Left renal cortex interstitium (tissue), 4 donors: ENCODE data around the gene CDY2B. TPM values are rescaled to one million over a fixed set of nuclear protein-coding genes. Genes with fewer than 3 reads are reported as not detected.
"Not testable (repeated sequence)": the region's sequence is repeated elsewhere in the genome, so short reads cannot be mapped to it uniquely, and the experiment has no call there.

Experiments
- DNase-seq, 4 donors: peaks; one replicate each; pipeline ENCODE4 v3.0.0-alpha.2; 2013; ENCODE audit warnings: low read depth in 4 of 4, low spot score in 2 of 4, missing footprints in 1 of 4
- polyA plus RNA-seq, 4 donors: library from polyadenylated mRNA; unstranded; fragments of 120-200 nt; gene quantifications; one replicate each; pipeline ENCODE4 v1.2.1, GENCODE V29; 2013; ENCODE audit not compliant: insufficient read length in 4 of 4

The CDY2B gene, protein sequence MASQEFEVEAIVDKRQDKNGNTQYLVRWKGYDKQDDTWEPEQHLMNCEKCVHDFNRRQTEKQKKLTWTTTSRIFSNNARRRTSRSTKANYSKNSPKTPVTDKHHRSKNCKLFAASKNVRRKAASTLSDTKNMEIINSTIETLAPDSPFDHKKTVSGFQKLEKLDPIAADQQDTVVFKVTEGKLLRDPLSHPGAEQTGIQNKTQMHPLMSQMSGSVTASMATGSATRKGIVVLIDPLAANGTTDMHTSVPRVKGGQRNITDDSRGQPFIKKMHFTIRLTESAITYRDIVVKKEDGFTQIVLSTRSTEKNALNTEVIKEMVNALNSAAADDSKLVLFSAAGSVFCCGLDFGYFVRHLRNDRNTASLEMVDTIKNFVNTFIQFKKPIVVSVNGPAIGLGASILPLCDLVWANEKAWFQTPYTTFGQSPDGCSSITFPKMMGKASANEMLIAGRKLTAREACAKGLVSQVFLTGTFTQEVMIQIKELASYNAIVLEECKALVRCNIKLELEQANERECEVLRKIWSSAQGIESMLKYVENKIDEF
- polyA plus RNA-seq, result not detected

DNA sequence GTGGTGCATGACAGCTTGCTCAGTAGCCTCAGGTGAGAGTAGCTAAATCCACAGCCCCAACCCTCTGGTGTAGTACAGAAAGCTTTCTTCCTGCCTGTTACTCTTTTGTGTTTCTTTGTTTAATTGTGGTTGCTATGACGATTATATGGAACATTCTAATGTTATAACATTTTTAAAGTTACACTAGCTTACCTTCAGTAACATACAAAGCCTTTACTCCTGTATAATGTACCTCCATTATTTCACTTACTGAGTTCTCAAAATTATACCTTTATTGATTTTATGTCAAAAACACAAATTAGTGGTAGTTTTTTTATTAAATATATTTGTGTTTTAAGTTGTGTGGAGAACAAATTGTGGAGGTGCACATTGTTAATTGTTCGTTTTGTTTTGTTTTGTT lies at the start of gene CDY2B:
TSS of gene CDY2B (minus strand) at position 101 of the 400 bp plus-strand sequence. CDS start 328 bp downstream, outside the sequence.
- DNase-seq, result not testable (repeated sequence)

DNA sequence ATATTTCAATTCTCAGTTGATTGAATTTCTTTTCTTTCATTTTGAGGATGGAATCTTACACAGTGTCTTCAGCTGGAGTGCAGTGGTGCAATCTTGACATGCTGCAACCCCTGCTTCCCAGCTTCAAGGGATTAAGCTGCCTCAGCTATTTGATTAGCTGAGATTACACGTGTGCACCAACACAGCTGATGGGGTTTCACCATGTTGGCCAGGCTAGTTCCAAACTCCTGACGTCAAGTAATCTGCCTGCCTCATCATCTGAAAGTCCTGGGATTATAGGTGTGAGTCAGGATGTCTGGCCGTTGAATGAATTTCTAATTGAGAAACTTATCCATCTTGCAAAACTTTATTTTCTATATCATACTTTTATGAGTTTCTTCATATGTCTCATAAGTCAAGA lies 28.0 kb upstream of the CDY2B start:
- DNase-seq, result not testable (repeated sequence)

DNA sequence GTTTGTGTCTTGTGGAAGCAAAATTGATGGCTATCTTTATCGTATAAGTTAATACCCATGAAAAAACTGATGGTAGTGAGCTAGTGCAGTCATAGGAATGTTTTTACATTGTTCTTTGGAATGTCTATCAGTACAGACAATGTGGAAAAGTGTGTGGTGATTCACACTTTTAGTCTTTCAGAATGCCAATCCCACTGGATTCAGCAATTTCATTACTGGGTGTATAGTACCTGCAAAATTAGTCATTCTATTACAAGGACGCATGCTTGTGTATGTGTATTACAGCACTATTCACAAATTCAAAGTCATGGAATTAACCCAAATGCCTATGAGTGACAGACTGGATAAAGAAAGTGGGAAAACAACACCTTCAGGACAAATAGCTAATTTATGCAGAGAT lies 27.3 kb upstream of the CDY2B start:
- DNase-seq, result not testable (repeated sequence)

DNA sequence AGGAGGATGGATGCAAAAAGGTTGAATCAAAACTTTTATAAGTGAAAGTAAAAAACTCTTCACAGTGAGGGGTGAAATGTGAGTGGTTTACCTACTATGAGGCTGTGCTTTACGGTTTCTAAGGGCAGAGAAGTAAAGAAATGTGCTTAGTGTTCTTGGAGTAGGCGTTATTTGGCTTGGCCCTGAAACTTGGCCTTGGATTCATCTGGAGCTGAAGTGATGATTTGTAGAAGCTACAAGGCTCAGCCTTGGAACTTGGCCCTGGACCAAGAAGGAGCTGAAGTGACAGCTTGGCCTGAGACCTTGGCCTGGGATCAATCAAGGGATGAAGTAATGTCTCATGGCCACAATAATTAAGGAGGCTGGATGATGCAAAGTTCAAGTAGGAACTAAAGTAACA lies 1.7 kb upstream of the CDY2B start:
- not testable (repeated sequence) for DNase-seq

DNA sequence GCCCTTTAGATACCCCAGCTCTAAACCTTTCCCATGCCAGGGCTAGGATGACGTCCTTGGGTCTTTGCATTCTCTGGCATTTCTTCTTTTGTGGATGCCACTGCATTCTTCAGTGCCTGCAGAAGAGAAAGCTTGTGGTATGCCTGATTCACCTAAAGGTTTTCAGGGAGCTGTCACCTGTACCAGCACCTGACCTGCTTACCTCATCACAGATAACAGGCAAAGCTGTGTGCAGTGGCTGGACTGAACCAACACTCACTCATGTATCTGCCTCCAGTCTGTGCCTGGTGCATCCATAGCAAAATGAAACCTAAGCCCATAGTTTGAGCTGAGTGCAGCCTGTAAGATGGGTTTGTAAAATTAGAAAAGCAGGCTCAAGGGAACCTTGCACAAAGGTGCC lies 3.3 kb downstream of the CDY2B start:
- DNase-seq, result not testable (repeated sequence)

DNA sequence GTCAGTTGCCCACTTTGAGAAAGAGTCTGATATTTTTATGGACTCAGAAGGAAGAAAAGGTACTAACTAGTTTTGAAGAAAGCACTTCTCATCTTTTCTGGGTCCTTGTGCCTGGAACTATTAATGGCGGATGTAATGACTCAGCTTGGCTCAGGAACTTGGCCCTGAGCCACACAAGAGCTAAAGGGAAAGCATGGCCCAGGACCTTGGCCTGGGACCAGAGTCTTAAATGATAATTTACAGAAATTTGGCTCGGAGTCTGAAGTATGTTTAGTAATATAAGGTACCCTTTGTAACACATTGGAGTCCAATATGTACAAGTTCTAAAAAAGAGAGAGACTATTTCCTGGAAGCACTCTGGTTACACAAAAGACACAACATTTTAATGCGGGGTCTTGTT lies 4.6 kb downstream of the CDY2B start:
- not testable (repeated sequence) for DNase-seq

DNA sequence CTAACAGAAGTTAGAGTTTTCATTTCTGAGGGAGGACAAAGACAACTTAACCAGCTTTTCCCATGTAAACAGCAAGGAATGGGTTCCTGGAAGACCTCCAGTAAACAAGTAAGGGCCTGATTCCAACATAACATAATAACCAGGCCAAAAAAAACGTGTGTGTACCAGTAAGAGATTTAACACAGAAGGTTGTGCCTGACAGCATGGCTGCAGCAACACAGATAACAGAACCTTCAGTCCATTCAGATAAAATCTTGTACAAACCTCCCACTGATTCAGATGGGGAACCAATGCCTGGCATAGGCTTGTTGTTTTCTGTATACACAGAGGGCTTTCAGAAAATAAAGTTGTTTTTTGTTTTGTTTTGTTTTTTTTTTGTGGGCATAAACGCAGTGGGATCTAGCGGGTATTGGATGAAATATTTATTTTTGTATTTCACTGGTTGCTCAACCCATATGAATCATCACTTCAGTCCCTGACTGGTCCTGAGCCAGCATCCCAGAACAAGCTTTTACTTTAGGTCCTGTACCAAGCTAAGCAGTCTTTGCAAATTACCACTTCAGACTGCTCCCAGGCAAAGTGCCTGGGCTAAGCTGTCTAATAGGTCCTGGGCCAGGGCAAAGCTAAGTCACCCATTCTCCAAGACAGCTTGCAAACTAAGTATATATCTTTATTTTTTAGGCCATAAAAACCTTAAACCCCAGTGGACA lies 8.7 kb downstream of the CDY2B start:
- not testable (repeated sequence) for DNase-seq

DNA sequence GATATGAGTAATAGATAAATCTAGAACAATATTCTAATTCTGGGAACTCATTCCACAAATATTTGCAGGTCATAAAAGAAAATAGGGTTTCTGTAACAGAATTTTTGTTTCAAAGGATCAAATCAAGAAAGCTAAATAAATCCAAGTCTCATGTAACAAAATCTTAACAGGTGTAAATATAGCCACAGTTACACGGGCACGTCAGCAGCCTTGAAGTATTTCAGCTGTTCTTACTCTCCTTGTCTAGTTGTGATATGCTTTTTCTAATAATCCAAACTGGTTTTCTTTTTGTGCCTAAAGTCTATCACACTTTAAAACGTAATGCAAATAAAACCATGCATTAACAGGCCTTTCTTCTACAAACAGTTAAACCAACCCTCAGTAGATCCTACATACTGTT lies 9.3 kb downstream of the CDY2B start:
- DNase-seq, result not testable (repeated sequence)

DNA sequence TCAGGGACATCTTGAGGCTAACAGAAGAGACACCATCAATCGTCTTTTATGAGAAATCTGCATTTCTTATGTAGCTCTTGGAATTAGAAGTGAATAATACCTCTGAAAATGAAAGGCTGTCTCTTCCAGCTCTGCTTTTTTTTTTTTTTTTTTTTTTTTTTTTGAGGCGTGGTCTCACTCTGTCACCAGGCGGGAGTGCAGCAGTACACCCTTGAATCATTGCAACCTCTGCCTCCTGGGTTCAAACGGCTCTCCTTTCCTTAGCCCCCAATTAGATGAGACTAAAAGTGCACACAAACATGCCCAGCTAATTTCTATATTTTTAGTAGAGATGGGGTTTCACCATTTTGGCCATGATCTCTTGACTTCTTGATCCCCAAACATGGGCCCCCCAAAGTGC lies 12.2 kb downstream of the CDY2B start:
- not testable (repeated sequence) for DNase-seq

DNA sequence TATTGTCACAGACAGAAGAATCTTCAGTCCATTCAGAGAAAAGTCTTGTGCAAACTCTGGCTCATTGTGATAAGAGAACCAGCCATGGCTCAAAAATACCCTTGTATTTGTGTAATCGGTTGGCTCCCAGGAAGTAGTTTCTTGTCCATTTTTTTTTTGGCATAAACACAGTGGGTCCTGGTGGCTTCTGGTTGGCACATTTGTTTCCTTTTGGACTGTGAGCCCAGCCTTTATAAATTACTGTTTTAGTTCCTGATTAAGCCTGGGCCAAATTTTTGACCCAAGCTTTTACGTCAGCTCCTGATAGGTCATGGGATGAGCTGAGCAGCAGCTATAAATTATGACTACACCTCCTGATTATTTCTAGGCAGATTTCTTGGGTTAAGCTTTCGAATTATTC lies 19.4 kb downstream of the CDY2B start:
- DNase-seq, result not testable (repeated sequence)

DNA sequence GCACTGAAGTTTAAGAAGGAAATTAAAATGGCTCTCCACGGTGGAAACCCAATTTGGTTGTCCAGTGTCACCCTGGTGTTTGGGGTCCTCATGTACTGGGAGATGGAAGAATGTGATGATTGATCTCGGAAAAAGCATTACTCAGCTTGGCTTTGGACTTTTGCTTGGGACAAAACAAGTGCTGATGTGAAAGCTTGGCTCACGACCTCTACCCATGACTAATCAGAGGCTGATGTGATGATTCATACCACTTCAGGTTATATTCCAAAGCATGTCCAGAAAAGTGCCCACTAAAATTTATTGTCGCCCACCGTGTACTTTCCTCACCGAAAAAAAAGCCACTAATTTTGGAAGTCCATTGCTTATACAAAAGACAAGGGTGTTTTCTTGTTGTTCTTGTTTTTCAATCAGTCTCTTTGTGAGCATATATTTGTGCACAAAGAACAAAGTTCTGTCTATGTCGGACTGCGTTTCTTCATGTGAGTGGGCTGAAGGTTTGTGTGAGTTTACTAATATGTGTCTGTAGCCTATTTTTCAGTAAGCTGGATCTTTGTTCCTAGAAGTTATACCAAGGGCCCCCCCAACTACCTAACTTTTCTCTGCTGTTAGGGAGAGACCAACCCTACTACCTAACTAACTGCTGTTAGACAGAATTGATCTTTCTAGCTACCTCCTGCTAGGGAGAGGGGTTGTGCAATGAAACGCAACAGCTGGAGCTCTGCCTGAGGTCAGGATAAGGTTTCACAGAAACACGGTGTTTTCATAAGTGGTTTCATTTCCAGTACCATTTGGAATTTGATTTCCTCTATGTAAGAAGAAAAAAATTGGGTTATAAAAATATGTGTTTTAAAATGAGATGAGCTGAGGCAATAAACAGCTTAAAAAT lies 22.8 kb downstream of the CDY2B start:
- DNase-seq, result not testable (repeated sequence)

DNA sequence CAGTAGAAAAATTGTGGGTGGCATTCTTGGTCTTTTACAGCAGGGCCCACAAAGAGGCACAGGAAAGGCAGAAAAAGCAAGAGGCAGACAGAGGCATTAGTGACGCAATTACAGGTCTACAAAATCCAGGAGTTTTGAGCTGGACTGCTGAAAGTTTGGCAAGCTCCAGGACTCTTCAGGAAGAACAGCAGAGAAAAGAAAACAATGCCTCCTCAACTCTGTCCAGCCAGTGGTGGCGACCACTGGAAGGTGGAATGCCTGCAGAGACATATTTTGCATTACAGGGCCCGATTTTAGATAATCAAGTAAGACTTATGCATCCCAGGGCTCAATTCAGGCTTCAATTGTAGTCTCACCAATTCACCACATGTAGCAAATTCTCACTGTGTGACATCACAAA lies 23.5 kb downstream of the CDY2B start:
- DNase-seq, result not testable (repeated sequence)

DNA sequence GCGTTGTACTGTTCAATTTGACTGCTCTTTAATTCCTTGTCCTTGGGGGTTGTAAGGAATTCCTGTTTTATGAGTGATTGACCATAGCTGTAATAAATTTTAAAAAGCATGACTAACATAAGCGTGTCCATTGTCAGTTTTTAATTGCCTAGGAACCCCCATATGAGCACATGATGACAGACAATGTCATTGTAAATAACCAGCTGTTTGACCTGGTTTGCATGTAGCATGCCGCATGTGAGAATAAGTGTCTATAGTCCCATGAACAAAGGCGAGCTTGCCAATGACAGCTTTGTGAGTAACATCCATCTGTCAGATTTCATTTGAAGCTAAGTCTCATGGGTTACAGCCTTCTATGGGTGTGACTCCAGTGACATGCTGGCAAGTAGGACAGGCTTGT lies 30.9 kb downstream of the CDY2B start:
- not testable (repeated sequence) for DNase-seq

DNA sequence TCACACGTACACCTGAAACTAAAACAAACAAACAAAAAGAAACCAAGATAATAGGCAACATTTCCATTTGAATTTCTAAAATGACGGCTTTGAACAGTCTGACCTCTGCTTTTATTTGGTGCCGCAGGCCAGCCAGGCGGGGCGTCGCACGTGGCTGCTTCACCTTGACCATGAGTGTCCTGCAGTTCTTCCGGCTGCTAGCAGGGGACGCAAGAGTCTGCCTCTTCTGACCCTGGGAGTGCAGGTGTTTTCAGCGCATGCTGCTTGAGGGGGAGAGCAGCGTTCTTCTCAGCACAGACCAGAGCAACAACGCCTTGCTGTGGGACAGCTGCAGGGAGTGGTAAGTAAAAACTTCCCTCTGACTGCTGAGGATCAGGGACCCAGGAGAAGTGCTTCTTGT lies 47.9 kb downstream of the CDY2B start:
- not testable (repeated sequence) for DNase-seq

Other genes with a start within 250 kb of the CDY2B start
- gene CDY2A, start 145.6 kb upstream of the CDY2B start, polyA plus RNA-seq, result not detected